Caco-2 (cell line): ENCODE results near the gene VDR. TPM values are rescaled to one million over a fixed set of nuclear protein-coding genes. Genes with fewer than 3 reads are reported as not detected.

Experiments used
- BruUV-seq: library from RNA; stranded (reverse); fragments of 400-500 nt; replicated peaks from 2 replicates; lab custom pipeline; 2021; lab: Mats Ljungman, UMichigan
- CTCF ChIA-PET: fragments of 300-600 bp; sonication (Branson Sonifier 250); formaldehyde crosslinking; loops from one replicate; lab custom pipeline; 2022; ENCODE audit warnings: antibody characterized with exemption; lab: Charles Lee
- POLR2A ChIA-PET: fragments of 300-600 bp; sonication (Branson Sonifier 250); formaldehyde crosslinking; loops from one replicate; lab custom pipeline; 2022; ENCODE audit warnings: antibody characterized with exemption; lab: Charles Lee
- DNase-seq, 2 experiments: peaks; one replicate each; pipeline versions ENCODE4 v3.0.0 to v3.0.0-alpha.2; 2020 to 2022
- H3K27me3 ChIP-seq: replicated peaks from 2 replicates; pipeline ENCODE4 v1.6.0; 2011; ENCODE audit warnings: low read length; ENCODE audit not compliant: control insufficient read depth, insufficient read depth
- H3K36me3 ChIP-seq: 2 replicates; pipeline ENCODE4 v1.5.1; 2011; ENCODE audit warnings: low read length; ENCODE audit not compliant: control insufficient read depth, insufficient read depth
- H3K4me1 ChIP-seq: fragments of 250-450 bp; sonication (Bioruptor Pico); 2 replicates; pipeline ENCODE4 v1.5.1; 2020; ENCODE audit warnings: mild to moderate bottlenecking
- H3K4me3 ChIP-seq: 2 replicates; pipeline ENCODE4 v1.5.1; 2011; ENCODE audit warnings: low read depth, mild to moderate bottlenecking, control low read depth, low read length
- H3K9me3 ChIP-seq: fragments of 250-450 bp; sonication (Bioruptor Pico); 2 replicates; pipeline ENCODE4 v1.5.1; 2020; ENCODE audit warnings: mild to moderate bottlenecking, moderate library complexity
- H3K27ac Mint-ChIP-seq: one replicate; pipeline ENCODE4 v1.8.0; 2022; ENCODE audit warnings: mixed read lengths; ENCODE audit not compliant: unreplicated experiment
- H3K27me3 Mint-ChIP-seq: one replicate; pipeline ENCODE4 v1.8.0; 2022; ENCODE audit warnings: mixed read lengths; ENCODE audit not compliant: insufficient read depth, unreplicated experiment
- H3K36me3 Mint-ChIP-seq: one replicate; pipeline ENCODE4 v1.8.0; 2022; ENCODE audit warnings: mild to moderate bottlenecking, mixed read lengths; ENCODE audit not compliant: insufficient read depth, unreplicated experiment
- H3K4me1 Mint-ChIP-seq: one replicate; pipeline ENCODE4 v1.8.0; 2022; ENCODE audit warnings: low read depth, mixed read lengths; ENCODE audit not compliant: unreplicated experiment
- H3K4me3 Mint-ChIP-seq: one replicate; pipeline ENCODE4 v1.8.0; 2022; ENCODE audit warnings: mild to moderate bottlenecking, moderate library complexity, mixed read lengths; ENCODE audit not compliant: unreplicated experiment
- H3K9me3 Mint-ChIP-seq: one replicate; pipeline ENCODE4 v1.8.0; 2022; ENCODE audit warnings: mixed read lengths; ENCODE audit not compliant: unreplicated experiment
- intact Hi-C: fragments of 100-400 bp; cut with micrococcal nuclease; formaldehyde crosslinking; loops from one replicate; pipeline ENCODE4 v1.10.0; 2022; ENCODE audit not compliant: unreplicated experiment
- total RNA-seq: library from RNA; stranded (reverse); gene quantifications from 2 replicates; pipeline ENCODE4 v1.2.3, GENCODE V29; 2022
- TF ChIP-seq, protein P1 (sequence below), 2 experiments: fragments of 200-600 bp in 1 of 2; IDR thresholded peaks; 1 replicate in 1 of 2; 2 replicates in 1 of 2; pipeline versions ENCODE4 v1.5.1 to v1.8.0; 2011 to 2022; ENCODE audit warnings: antibody characterized with exemption in 1 of 2, control low read depth in 1 of 2, inconsistent platforms in 1 of 2, low read depth in 1 of 2, low read length in 1 of 2, mild to moderate bottlenecking in 1 of 2, moderate library complexity in 1 of 2; ENCODE audit not compliant: insufficient read depth in 1 of 2, severe bottlenecking in 1 of 2, unreplicated experiment in 1 of 2

Gene VDR
- total RNA-seq, 1 experiment from 2014 or later, result 15.4 TPM

DNA sequence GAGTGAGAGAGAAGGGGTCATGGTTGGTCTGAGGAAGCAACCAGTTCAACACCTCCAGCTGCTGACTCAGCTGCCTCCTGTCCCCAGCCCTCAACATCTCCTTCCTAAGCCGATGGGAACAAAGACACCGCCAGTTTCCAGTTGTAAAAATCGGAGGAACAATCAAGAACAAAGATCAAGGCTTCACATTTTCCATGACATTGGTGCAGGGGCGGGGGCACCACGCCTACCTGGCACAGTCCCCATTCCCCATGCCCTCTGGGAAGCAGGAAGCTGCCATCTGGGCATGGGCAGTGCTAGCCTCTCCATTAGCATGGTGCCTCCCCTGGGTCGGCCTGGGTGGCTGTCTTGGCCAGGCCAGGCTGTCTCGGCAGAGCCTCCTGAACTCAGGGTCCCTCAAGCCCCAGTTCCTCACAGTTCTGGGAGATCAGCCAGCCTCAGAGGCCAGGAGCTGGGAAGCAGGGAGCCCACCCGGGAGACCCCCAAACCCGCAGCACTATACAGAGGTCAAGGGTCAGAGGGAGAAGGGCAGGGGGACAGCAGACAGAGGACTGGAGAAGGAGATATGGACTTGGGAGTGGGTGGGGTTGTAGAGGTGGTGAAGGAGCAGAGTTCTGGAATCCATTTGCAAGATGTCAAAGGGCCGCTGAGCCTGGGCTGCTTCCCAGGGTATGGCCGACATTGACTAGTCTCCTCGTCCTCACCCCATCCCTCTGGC lies 39.0 kb upstream of the VDR start:
- H3K27me3 ChIP-seq, result no peaks in the 10 kb centered on the region
- H3K27ac Mint-ChIP-seq, result no peak overlapping the region
- BruUV-seq, result no TSS peak
- H3K9me3 Mint-ChIP-seq, result no peaks in the 10 kb centered on the region
- H3K9me3 ChIP-seq, result no peaks in the 10 kb centered on the region
- no peak overlapping the region for H3K4me3 Mint-ChIP-seq
- POLR2A ChIA-PET, result no interaction called here
- no peaks in the 10 kb centered on the region for H3K27me3 Mint-ChIP-seq
- TF ChIP-seq, protein P1, sequence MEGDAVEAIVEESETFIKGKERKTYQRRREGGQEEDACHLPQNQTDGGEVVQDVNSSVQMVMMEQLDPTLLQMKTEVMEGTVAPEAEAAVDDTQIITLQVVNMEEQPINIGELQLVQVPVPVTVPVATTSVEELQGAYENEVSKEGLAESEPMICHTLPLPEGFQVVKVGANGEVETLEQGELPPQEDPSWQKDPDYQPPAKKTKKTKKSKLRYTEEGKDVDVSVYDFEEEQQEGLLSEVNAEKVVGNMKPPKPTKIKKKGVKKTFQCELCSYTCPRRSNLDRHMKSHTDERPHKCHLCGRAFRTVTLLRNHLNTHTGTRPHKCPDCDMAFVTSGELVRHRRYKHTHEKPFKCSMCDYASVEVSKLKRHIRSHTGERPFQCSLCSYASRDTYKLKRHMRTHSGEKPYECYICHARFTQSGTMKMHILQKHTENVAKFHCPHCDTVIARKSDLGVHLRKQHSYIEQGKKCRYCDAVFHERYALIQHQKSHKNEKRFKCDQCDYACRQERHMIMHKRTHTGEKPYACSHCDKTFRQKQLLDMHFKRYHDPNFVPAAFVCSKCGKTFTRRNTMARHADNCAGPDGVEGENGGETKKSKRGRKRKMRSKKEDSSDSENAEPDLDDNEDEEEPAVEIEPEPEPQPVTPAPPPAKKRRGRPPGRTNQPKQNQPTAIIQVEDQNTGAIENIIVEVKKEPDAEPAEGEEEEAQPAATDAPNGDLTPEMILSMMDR (IDR thresholded peaks at IDR 0.05; ENCODE audit: insufficient read depth in 1 of 2, low read depth in 1 of 2, low read length in 1 of 2, severe bottlenecking in 1 of 2, unreplicated experiment in 1 of 2), result no peak
- intact Hi-C loops, result no loop called here
- CTCF ChIA-PET, result no interaction called here
- no peaks in the 10 kb centered on the region for H3K36me3 ChIP-seq
- H3K4me1 Mint-ChIP-seq, result peaks cover 13% of the 10 kb centered on the region
- H3K36me3 Mint-ChIP-seq, result peaks cover 4% of the 10 kb centered on the region
- H3K4me3 ChIP-seq, result no peak overlapping the region
- no peak for DNase-seq
- no peaks in the 10 kb centered on the region for H3K4me1 ChIP-seq

DNA sequence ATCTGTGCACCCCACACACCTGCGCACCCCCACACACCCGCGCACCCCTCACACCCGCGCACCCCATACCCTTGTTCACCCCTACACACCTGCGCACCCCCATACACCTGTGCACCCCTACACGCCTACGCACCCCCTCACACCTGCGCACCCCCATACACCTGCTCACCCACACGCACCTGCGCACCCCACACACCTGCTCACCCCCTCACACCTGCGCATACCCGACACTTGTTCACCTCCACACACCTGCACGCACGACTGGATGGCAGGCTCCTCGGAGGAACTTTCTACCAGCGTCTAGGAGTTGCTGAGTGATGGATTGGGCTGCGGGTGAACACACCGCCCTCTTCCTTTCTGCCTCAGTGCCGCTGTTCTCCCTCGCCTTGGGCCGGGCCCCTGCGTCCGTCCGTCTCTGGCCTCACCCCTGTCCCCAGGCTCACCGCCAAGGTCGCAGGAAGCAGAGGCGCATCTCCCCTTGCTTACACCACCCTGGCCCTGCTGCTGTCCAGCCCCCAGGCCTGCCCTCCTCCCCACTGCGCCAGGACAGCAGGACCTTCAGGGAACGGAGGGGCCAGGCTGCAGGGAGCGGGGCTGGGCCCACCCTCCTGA lies 37.9 kb upstream of the VDR start:
- TF ChIP-seq, protein P1 (IDR thresholded peaks at IDR 0.05; ENCODE audit: insufficient read depth in 1 of 2, low read depth in 1 of 2, low read length in 1 of 2, severe bottlenecking in 1 of 2, unreplicated experiment in 1 of 2), result no peak
- no peaks in the 10 kb centered on the region for H3K9me3 ChIP-seq
- no TSS peak for BruUV-seq
- no peaks in the 10 kb centered on the region for H3K36me3 ChIP-seq
- Mint-ChIP-seq H3K9me3 (no peaks in the 10 kb centered on the region), H3K27me3 (no peaks in the 10 kb centered on the region), H3K4me3 (no peak overlapping the region), H3K4me1 (peaks cover 13% of the 10 kb centered on the region), H3K27ac (no peak overlapping the region), H3K36me3 (no peaks in the 10 kb centered on the region)
- no peak for DNase-seq
- intact Hi-C loops, result no loop called here
- H3K27me3 ChIP-seq, result no peaks in the 10 kb centered on the region
- H3K4me3 ChIP-seq, result no peak overlapping the region
- ChIA-PET CTCF (interaction anchor here (0.7 kb wide), 1 partner anchor 34 kb away, joined by 3 read pairs; no protein-coding TSS in a partner anchor), POLR2A (no interaction called here)
- no peaks in the 10 kb centered on the region for H3K4me1 ChIP-seq

DNA sequence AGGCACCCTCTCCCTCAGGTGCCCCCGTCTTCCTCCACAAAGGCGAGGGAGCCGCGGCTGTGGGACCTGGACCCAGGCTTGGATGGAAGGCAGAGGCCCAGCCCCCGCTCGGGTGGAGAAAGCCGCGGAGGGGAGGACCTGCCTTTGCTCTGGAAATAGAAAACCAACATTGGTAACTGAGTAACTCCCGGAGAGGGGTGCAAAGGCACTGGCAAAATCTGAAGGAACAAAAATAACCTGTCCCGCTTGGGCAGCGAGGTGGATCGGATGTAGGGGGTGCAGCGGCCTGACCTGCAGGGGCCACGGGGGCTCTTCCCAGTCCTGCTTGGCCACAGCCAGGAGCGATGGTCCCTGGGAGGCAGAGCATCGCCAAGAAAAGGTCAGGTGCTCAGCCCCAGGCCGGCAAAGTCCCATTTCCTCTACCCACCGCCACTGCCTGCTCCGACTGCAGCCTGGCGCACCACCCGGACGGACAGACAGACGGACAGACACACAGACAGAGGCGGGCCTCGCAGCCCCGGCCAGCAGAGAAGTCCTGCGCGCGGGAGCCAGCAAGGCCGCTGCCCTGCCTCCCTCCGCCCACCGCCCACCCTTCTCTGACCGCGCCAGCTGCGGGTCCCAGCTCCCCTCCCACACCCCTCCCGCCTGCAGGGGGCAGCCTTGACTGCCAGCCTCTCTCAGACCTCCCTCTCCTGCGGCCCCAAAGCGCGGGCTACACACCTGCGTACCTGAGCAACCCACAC lies 37.2 kb upstream of the VDR start:
- H3K36me3 ChIP-seq, result no peaks in the 10 kb centered on the region
- Mint-ChIP-seq H3K4me1 (peaks cover 13% of the 10 kb centered on the region), H3K4me3 (no peak overlapping the region), H3K27me3 (no peaks in the 10 kb centered on the region), H3K27ac (no peak overlapping the region), H3K9me3 (no peaks in the 10 kb centered on the region), H3K36me3 (no peaks in the 10 kb centered on the region)
- TF ChIP-seq, protein P1 (IDR thresholded peaks at IDR 0.05; ENCODE audit: insufficient read depth in 1 of 2, low read depth in 1 of 2, low read length in 1 of 2, severe bottlenecking in 1 of 2, unreplicated experiment in 1 of 2), result peak; percentile 7 to 32
- ChIA-PET POLR2A (no interaction called here), CTCF (interaction anchor here (0.7 kb wide), 1 partner anchor 34 kb away, joined by 3 read pairs; no protein-coding TSS in a partner anchor)
- no peaks in the 10 kb centered on the region for H3K4me1 ChIP-seq
- no peaks in the 10 kb centered on the region for H3K27me3 ChIP-seq
- DNase-seq, result no peak
- no TSS peak for BruUV-seq
- intact Hi-C loops, result no loop called here
- H3K9me3 ChIP-seq, result no peaks in the 10 kb centered on the region
- H3K4me3 ChIP-seq, result no peak overlapping the region
